IMR-90 (cell line): Measurements from ENCODE around the gene LRRC47. TPM values are rescaled to one million over a fixed set of nuclear protein-coding genes. Genes with fewer than 3 reads are reported as not detected.

ENCODE experiments used
- ATAC-seq: fragments of 200-7000 bp; cut with Tn5 transposase; 2 replicates; pipeline ENCODE4 v1.9.1; 2020; ENCODE audit warnings: low read depth, mild to moderate bottlenecking, moderate library complexity
- BruUV-seq: library from RNA; stranded (reverse); fragments of 400-500 nt; replicated peaks from 2 replicates; lab custom pipeline; 2021; lab: Mats Ljungman, UMichigan
- CTCF ChIA-PET: fragments of 300-600 bp; formaldehyde crosslinking; extraction: SDS; loops from one replicate; lab custom pipeline; 2021; ENCODE audit warnings: antibody characterized with exemption; lab: Yijun Ruan, JAX
- POLR2A ChIA-PET: fragments of 300-600 bp; sonication (Branson Sonifier 250); formaldehyde crosslinking; loops from one replicate; lab custom pipeline; 2022; ENCODE audit warnings: antibody characterized with exemption; ENCODE audit not compliant: unreplicated experiment; lab: Charles Lee
- DNase-seq: peaks from one replicate; pipeline ENCODE4 v3.0.0; 2013
- H2AFZ ChIP-seq: replicated peaks from 2 replicates; pipeline ENCODE3; 2013; ENCODE audit warnings: low read length, mild to moderate bottlenecking; ENCODE audit not compliant: poor library complexity
- H2AK5ac ChIP-seq: 2 replicates; pipeline ENCODE4 v1.6.1; 2013; ENCODE audit warnings: low read depth, low read length, inconsistent platforms
- H2AK9ac ChIP-seq: replicated peaks from 2 replicates; pipeline ENCODE3; 2013; ENCODE audit warnings: mild to moderate bottlenecking, low read depth, low read length, moderate library complexity; ENCODE audit not compliant: poor library complexity
- H2BK120ac ChIP-seq: 2 replicates; pipeline ENCODE4 v1.6.1; 2013; ENCODE audit warnings: low read depth, low read length, inconsistent platforms
- H2BK15ac ChIP-seq: 3 replicates; pipeline ENCODE4 v1.6.1; 2013; ENCODE audit warnings: low read depth, low read length, inconsistent platforms
- H2BK20ac ChIP-seq: 2 replicates; pipeline ENCODE4 v1.6.1; 2013; ENCODE audit warnings: low read depth, mild to moderate bottlenecking, inconsistent platforms, low read length, moderate library complexity
- H2BK5ac ChIP-seq: 2 replicates; pipeline ENCODE4 v1.6.1; 2013; ENCODE audit warnings: mild to moderate bottlenecking, low read depth, low read length, inconsistent platforms; ENCODE audit not compliant: poor library complexity, severe bottlenecking
- H3K14ac ChIP-seq: replicated peaks from 2 replicates; pipeline ENCODE4 v1.6.1; 2013; ENCODE audit warnings: low read depth, low read length, inconsistent platforms
- H3K18ac ChIP-seq: 2 replicates; pipeline ENCODE4 v1.6.1; 2013; ENCODE audit warnings: low read depth, low read length, control low read depth
- H3K23ac ChIP-seq: 2 replicates; pipeline ENCODE4 v1.6.1; 2013; ENCODE audit warnings: low read depth, low read length, inconsistent platforms
- H3K27ac ChIP-seq: 2 replicates; pipeline ENCODE4 v1.5.1; 2013; ENCODE audit warnings: mild to moderate bottlenecking, control low read depth, low read length; ENCODE audit not compliant: insufficient read depth
- H3K27me3 ChIP-seq: 2 replicates; pipeline ENCODE4 v1.6.1; 2013; ENCODE audit warnings: low read length; ENCODE audit not compliant: control insufficient read depth, insufficient read depth
- H3K36me3 ChIP-seq: 2 replicates; pipeline ENCODE4 v1.6.1; 2013; ENCODE audit warnings: low read length, mixed read lengths; ENCODE audit not compliant: control insufficient read depth, insufficient read depth
- H3K4ac ChIP-seq: 2 replicates; pipeline ENCODE4 v1.6.1; 2013; ENCODE audit warnings: low read depth, low read length, inconsistent platforms
- H3K4me1 ChIP-seq: 2 replicates; pipeline ENCODE4 v1.6.1; 2013; ENCODE audit warnings: low read length, mixed read lengths; ENCODE audit not compliant: control insufficient read depth, insufficient read depth
- H3K4me2 ChIP-seq: 2 replicates; pipeline ENCODE4 v1.6.1; 2013; ENCODE audit warnings: low read depth, mild to moderate bottlenecking, control low read depth, low read length, moderate library complexity
- H3K4me3 ChIP-seq: 2 replicates; pipeline ENCODE4 v1.5.1; 2013; ENCODE audit warnings: low read depth, mild to moderate bottlenecking, control low read depth, low read length, moderate library complexity; ENCODE audit not compliant: insufficient read depth
- H3K56ac ChIP-seq: 2 replicates; pipeline ENCODE4 v1.6.1; 2013; ENCODE audit warnings: low read length, inconsistent platforms; ENCODE audit not compliant: insufficient read depth; ENCODE audit errors: extremely low read depth
- H3K79me1 ChIP-seq, 2 experiments: 2 replicates each; pipeline ENCODE4 v1.6.1; 2013; ENCODE audit warnings: low read length in 2 of 2, inconsistent platforms in 1 of 2, low read depth in 1 of 2
- H3K9ac ChIP-seq: 2 replicates; pipeline ENCODE4 v1.6.1; 2013; ENCODE audit warnings: low read depth, low read length, control low read depth
- H3K9me1 ChIP-seq: 2 replicates; pipeline ENCODE4 v1.6.1; 2013; ENCODE audit warnings: low read length, inconsistent platforms; ENCODE audit not compliant: insufficient read depth
- H3K9me3 ChIP-seq: 2 replicates; pipeline ENCODE4 v1.6.1; 2013; ENCODE audit warnings: low read length; ENCODE audit not compliant: control insufficient read depth, insufficient read depth
- H4K20me1 ChIP-seq: 2 replicates; pipeline ENCODE4 v1.6.1; 2013; ENCODE audit warnings: low read length, inconsistent platforms; ENCODE audit not compliant: insufficient read depth
- H4K5ac ChIP-seq: 2 replicates; pipeline ENCODE4 v1.6.1; 2013; ENCODE audit warnings: mild to moderate bottlenecking, low read depth, low read length, control low read depth
- H4K8ac ChIP-seq, 2 experiments: 2 replicates each; pipeline ENCODE4 v1.6.1; 2013; ENCODE audit warnings: low read depth in 2 of 2, low read length in 2 of 2, control low read depth in 1 of 2, inconsistent platforms in 1 of 2
- H4K91ac ChIP-seq: 2 replicates; pipeline ENCODE4 v1.6.1; 2013; ENCODE audit warnings: low read depth, low read length, inconsistent platforms; ENCODE audit not compliant: insufficient read depth
- BHLHE40 ChIP-seq: fragments of 150-350 bp; IDR thresholded peaks from 2 replicates; pipeline ENCODE4 v1.6.1; 2016; ENCODE audit warnings: mild to moderate bottlenecking, low read depth, low read length
- CEBPB ChIP-seq: IDR thresholded peaks from 2 replicates; pipeline ENCODE4 v1.6.1; 2012; ENCODE audit warnings: low read depth, low read length, improper control_type of control experiment
- CHD1 ChIP-seq: IDR thresholded peaks from 2 replicates; pipeline ENCODE4 v1.6.1; 2012; ENCODE audit warnings: low read depth, low read length, improper control_type of control experiment
- MAFK ChIP-seq: IDR thresholded peaks from 2 replicates; pipeline ENCODE4 v1.6.1; 2012; ENCODE audit warnings: low read depth, low read length, improper control_type of control experiment
- MXI1 ChIP-seq: IDR thresholded peaks from 2 replicates; pipeline ENCODE4 v1.6.1; 2012; ENCODE audit warnings: low read depth, mild to moderate bottlenecking, low read length, moderate library complexity, borderline replicate concordance
- NFE2L2 ChIP-seq: fragments of 150-350 bp; IDR thresholded peaks from 2 replicates; pipeline ENCODE4 v1.6.1; 2016; ENCODE audit warnings: low read depth, mild to moderate bottlenecking, low read length
- POLR2A ChIP-seq: IDR thresholded peaks from 2 replicates; pipeline ENCODE4 v1.6.1; 2012; ENCODE audit warnings: mild to moderate bottlenecking, low read depth, low read length
- RAD21 ChIP-seq: IDR thresholded peaks from 2 replicates; pipeline ENCODE4 v1.6.1; 2012; ENCODE audit warnings: low read length, improper control_type of control experiment
- RCOR1 ChIP-seq: IDR thresholded peaks from 2 replicates; pipeline ENCODE4 v1.6.1; 2012; ENCODE audit warnings: mild to moderate bottlenecking, low read length, improper control_type of control experiment; ENCODE audit not compliant: insufficient replicate concordance
- RFX5 ChIP-seq: IDR thresholded peaks from 2 replicates; pipeline ENCODE4 v1.8.0; 2012; ENCODE audit warnings: low read depth, mild to moderate bottlenecking, low read length, moderate library complexity
- WGBS, 2 experiments: methylation state at CpG; one replicate each; pipeline versions ENCODE4 v1.1.5 to v1.1.7; 2013; ENCODE audit warnings: missing lambda C conversion rate in 2 of 2; ENCODE audit not compliant: insufficient read length in 1 of 2; ENCODE audit errors: extremely low coverage in 2 of 2; 5-methylcytosine and 5-hydroxymethylcytosine counted together
- dilution Hi-C: fragments of 300-500 bp; cut with HindIII; formaldehyde crosslinking; loops from one replicate; pipeline ENCODE4 v1.14.3; 2018; ENCODE audit warnings: low sequenced_read_pairs; ENCODE audit not compliant: unreplicated experiment
- in situ Hi-C: fragments of 300-500 bp; cut with MboI; formaldehyde crosslinking; loops from 3 replicates; pipeline ENCODE4 v1.14.3; 2019; ENCODE audit warnings: low sequenced_read_pairs, inconsistent platforms, mixed read lengths
- intact Hi-C: fragments of 100-400 bp; cut with micrococcal nuclease; formaldehyde crosslinking; loops from 2 replicates; pipeline ENCODE4 v1.10.0; 2022
- polyA plus RNA-seq, 3 experiments: library from polyadenylated mRNA; depleted of rRNA; stranded (reverse); fragments of >200 nt; gene quantifications; 2 replicates each; pipeline ENCODE4 v1.2.3, GENCODE V29; 2012; ENCODE audit warnings: low replicate concordance in 1 of 3
- total RNA-seq: library from RNA; depleted of rRNA; stranded (reverse); fragments of >200 nt; gene quantifications from 2 replicates; pipeline ENCODE4 v1.2.3, GENCODE V29; 2012
- TF ChIP-seq, protein P1 (sequence below): fragments of 150-350 bp; IDR thresholded peaks from 2 replicates; pipeline ENCODE4 v1.6.1; 2017; ENCODE audit warnings: mild to moderate bottlenecking, antibody characterized with exemption, low read length, low read depth
- TF ChIP-seq, protein P2 (sequence below): conservative IDR thresholded peaks from 2 replicates; pipeline ENCODE4 v1.5.1; 2012; ENCODE audit warnings: mild to moderate bottlenecking, low read depth, low read length, improper control_type of control experiment

The LRRC47 gene
- total and polyA plus RNA-seq, 2 of the 4 experiments (the other 2 are of a cell fraction), result 15.2 to 19.7 TPM

GRCh38 chr1:3749512-3749911 lies 46.8 kb downstream of the LRRC47 start:
- WGBS, 2 experiments, result no CpG with 5 or more reads among the region's 5 CpGs
- intact Hi-C loops, result no loop called here
- no peak for ATAC-seq

More at GRCh38 chr1:3749512-3749911, 46.8 kb downstream of the LRRC47 start:
- no peak overlapping the region for H2BK120ac ChIP-seq
- no peak overlapping the region for H3K18ac ChIP-seq
- H4K5ac ChIP-seq, result no peak overlapping the region
- peaks cover 8% of the 10 kb centered on the region; the same call in 1 of the 2 replicates for H3K9me1 ChIP-seq
- H3K27me3 ChIP-seq, result peaks cover 21% of the 10 kb centered on the region
- dilution Hi-C loops (no loop called here), in situ Hi-C loops (no loop called here)
- TF ChIP-seq POLR2A (no peak), MXI1 (no peak), MAFK (no peak), RCOR1 (no peak), CEBPB (no peak), RFX5 (no peak), NFE2L2 (no peak), RAD21 (no peak), CHD1 (no peak), BHLHE40 (no peak)
- TF ChIP-seq, protein P1, sequence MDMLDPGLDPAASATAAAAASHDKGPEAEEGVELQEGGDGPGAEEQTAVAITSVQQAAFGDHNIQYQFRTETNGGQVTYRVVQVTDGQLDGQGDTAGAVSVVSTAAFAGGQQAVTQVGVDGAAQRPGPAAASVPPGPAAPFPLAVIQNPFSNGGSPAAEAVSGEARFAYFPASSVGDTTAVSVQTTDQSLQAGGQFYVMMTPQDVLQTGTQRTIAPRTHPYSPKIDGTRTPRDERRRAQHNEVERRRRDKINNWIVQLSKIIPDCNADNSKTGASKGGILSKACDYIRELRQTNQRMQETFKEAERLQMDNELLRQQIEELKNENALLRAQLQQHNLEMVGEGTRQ, result no peak
- TF ChIP-seq, protein P2, sequence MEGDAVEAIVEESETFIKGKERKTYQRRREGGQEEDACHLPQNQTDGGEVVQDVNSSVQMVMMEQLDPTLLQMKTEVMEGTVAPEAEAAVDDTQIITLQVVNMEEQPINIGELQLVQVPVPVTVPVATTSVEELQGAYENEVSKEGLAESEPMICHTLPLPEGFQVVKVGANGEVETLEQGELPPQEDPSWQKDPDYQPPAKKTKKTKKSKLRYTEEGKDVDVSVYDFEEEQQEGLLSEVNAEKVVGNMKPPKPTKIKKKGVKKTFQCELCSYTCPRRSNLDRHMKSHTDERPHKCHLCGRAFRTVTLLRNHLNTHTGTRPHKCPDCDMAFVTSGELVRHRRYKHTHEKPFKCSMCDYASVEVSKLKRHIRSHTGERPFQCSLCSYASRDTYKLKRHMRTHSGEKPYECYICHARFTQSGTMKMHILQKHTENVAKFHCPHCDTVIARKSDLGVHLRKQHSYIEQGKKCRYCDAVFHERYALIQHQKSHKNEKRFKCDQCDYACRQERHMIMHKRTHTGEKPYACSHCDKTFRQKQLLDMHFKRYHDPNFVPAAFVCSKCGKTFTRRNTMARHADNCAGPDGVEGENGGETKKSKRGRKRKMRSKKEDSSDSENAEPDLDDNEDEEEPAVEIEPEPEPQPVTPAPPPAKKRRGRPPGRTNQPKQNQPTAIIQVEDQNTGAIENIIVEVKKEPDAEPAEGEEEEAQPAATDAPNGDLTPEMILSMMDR, result no peak
- DNase-seq, result no peak
- H3K79me1 ChIP-seq, result peaks cover 15 to 23% of the 10 kb centered on the region in 2 experiments
- no peak overlapping the region for H2AK5ac ChIP-seq
- H3K4me3 ChIP-seq, result no peak overlapping the region
- H3K4ac ChIP-seq, result no peak overlapping the region
- no peak overlapping the region for H2AFZ ChIP-seq
- CTCF ChIA-PET, result no interaction called here
- no peak overlapping the region for H4K8ac ChIP-seq
- H3K14ac ChIP-seq, result no peak overlapping the region
- POLR2A ChIA-PET, result no interaction called here
- no peak overlapping the region for H4K91ac ChIP-seq
- peaks cover 4% of the 10 kb centered on the region; the same call in 1 of the 2 replicates for H3K36me3 ChIP-seq
- no peak overlapping the region for H3K27ac ChIP-seq
- no peak overlapping the region for H2AK9ac ChIP-seq
- peaks cover 8% of the 10 kb centered on the region; the same call in 1 of the 2 replicates for H3K4me1 ChIP-seq
- H2BK5ac ChIP-seq, result no peak overlapping the region
- H3K9ac ChIP-seq, result no peak overlapping the region
- BruUV-seq, result no TSS peak
- no peak overlapping the region for H3K56ac ChIP-seq
- no peak overlapping the region for H2BK15ac ChIP-seq
- no peaks in the 10 kb centered on the region for H3K9me3 ChIP-seq
- H3K23ac ChIP-seq, result no peak overlapping the region
- no peaks in the 10 kb centered on the region; the same call in 1 of the 2 replicates for H4K20me1 ChIP-seq
- H2BK20ac ChIP-seq, result no peak overlapping the region
- H3K4me2 ChIP-seq, result no peak overlapping the region
